ENCODE measurements around the gene MBNL2. TPM values are rescaled to one million over a fixed set of nuclear protein-coding genes. Genes with fewer than 3 reads are reported as not detected.

Gene MBNL2, protein sequence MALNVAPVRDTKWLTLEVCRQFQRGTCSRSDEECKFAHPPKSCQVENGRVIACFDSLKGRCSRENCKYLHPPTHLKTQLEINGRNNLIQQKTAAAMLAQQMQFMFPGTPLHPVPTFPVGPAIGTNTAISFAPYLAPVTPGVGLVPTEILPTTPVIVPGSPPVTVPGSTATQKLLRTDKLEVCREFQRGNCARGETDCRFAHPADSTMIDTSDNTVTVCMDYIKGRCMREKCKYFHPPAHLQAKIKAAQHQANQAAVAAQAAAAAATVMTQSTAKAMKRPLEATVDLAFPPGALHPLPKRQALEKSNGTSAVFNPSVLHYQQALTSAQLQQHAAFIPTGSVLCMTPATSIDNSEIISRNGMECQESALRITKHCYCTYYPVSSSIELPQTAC
- total RNA-seq = 90.8 and 92.0 TPM in 2 replicates

DNA sequence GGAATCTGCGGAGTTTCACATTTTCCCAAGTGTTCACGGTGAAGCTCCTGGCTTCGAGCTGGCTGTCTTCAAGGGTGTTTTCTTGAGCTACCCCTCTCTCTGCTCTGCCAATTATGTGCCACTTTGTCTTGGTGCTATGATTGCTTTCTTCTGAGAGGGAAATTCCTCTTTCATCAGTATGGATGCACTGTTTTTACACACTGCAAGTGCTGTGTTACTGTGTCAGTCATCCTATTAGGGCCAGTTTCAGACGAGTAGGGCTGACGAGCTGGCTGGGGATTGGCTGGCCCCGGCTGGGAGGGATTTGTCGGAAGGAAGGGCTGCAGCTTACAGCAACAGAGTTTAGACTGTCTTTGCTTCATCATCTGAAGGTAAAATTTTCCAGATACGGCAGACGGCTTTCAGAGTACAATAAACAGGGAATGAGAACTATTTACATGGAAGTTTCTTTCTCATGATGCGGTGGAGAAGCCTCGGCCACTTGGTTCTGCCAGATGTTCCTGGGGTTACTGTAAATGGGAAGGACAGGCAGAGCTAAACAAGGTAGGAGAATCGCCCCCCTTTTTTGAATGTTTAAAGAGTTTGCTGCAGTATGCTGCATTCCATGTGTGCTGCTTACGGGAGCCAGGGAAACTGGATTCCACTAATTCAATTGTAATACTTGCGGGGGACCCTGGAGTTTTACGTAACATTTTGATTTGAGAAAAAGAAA is at the start of gene MBNL2:
TSS of gene MBNL2 (plus strand) at position 345 of the 712 bp plus-strand sequence. CDS start 53,903 bp downstream, outside the sequence.

DNA sequence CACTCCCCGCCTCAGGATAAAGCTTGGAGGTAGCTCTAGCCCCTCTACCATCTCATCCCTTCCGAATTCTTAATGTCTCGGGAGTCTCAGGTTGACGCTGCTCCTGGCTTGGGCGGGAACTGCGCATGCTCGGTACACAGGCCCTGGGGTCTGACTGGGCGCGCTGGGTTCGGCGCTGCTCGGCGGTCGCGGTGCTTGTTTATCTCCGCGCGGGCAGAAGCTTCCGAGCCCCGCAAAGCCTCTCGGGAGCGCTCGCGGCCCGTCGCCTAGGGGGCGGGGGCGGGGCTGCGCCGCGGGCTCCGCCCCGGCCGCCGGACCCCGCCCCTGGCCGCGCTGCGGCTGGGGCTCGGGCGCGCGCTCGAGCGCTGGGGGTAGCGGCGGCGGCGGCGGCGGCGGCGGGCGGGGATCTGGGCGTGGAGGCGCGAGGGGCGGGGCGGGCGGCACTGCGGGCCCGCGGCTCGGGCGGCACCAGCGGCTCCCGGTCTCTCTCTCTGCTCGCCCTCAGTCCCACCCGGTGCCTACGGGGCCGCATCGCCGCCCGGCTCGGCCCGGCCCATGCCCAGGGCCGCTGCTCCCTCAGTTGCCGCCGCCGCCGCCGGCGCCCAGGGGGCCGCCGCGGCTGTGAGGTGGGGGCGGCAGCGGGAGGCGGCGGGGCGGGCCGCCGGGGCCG is 211.7 kb downstream of the MBNL2 start, which contains the start of gene RAP2A:
TSS of gene RAP2A (plus strand) at position 443 of the 670 bp plus-strand sequence. CDS start 302 bp downstream, outside the sequence.

Small RNAs within 50 kb of the gene (small RNA-seq; reads per million reads assigned to genes)
- gene AL442067.1 (not detected), gene RNA5SP37 (not detected)

Other genes starting within 250 kb of the MBNL2 start
- gene OXGR1, start 227.9 kb upstream of the MBNL2 start, total RNA-seq = not detected in 2 replicates
- 25.7 and 27.0 TPM in 2 replicates for gene RAP2A, start 211.8 kb downstream of the MBNL2 start, total RNA-seq

All from articular chondrocyte of knee joint (primary cell).